Measurements from ENCODE around the gene FAF1.
"Not testable (repeated sequence)": the region's sequence is repeated elsewhere in the genome, so short reads cannot be mapped to it uniquely, and the experiment has no call there.

DNA sequence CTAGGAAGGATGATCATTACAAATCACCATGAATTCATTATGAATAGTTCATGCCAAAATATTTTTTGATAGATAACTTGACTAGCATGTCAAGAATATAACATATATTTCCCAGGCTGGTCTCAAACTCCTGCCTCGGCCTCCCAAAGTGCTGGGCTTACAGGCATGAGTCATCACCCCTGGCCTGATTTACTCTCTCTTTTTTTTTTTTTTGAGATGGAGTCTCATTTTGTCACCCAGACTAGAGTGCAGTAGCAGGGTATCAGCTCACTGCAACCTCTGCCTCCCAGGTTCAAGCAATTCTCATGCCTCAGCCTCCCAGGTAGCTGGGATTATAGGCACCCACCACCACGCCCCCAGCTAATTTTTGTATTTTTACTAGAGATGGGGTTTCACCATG lies 24.8 kb downstream of the FAF1 start:
- not testable (repeated sequence) for TF ChIP-seq CTCF (conservative IDR thresholded peaks at IDR 0.05; ENCODE audit: low read depth, low read length); EZH2 (IDR thresholded peaks at IDR 0.05; ENCODE audit: low read length, unreplicated experiment)

Data from PC-3 (cell line).